ENCODE measurements around the gene IL18R1. TPM values are rescaled to one million over a fixed set of nuclear protein-coding genes. Genes with fewer than 3 reads are reported as not detected.

IL18R1 gene
- total RNA-seq, 1 experiment from 2014 or later, result 1.9 TPM

DNA sequence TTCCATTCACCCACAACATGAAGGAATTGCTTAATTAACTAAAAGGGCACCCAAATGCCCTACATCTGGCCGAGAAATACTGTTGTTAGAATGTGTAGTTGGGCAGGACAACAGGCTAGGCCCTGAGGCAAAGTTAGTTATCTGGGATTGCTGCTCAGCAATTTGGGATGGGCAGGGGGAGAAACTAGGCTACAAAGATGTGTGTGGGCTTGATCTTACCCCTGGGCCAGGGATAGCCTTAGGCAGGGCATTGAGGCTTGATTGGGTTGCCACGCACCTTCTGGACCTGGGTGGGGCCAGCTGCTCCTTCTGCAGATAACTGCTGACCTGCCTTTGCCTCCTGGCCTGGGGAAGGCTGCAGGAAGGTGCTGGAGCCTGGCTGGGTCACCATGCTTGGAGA, 76.8 kb downstream of the IL18R1 start:
- Histone ChIP-seq H2AFZ (no peak overlapping the region), H3F3A (ENCODE audit: insufficient read depth, low read depth) (no peaks in the 10 kb centered on the region), H4K20me1 (ENCODE audit: insufficient read depth) (no peaks in the 10 kb centered on the region), H3K27ac (no peak overlapping the region), H3K79me2 (ENCODE audit: low read depth) (no peaks in the 10 kb centered on the region), H3K9me3 (ENCODE audit: insufficient read depth, low read depth) (no peaks in the 10 kb centered on the region), H3K4me1 (replicated peaks; ENCODE audit: insufficient read depth) (no peaks in the 10 kb centered on the region), H3K4me3 (no peak overlapping the region), H3K27me3 (ENCODE audit: insufficient read depth, low read depth) (no peaks in the 10 kb centered on the region), H3K36me3 (ENCODE audit: low read depth) (no peaks in the 10 kb centered on the region), H3K9me2 (ENCODE audit: insufficient read depth) (no peaks in the 10 kb centered on the region), H3K4me2 (no peak overlapping the region)
- CTCF ChIA-PET, result no interaction called here
- POLR2A ChIA-PET (ENCODE audit: unreplicated experiment), result no interaction called here
- no TSS peak for BruUV-seq (replicated peaks)
- TF ChIP-seq CTCF (conservative IDR thresholded peaks at IDR 0.05), result no peak
- no peak for TF ChIP-seq EZH2 (IDR thresholded peaks at IDR 0.05; ENCODE audit: low read depth)
- no peak for DNase-seq
- intact Hi-C loops (cut with micrococcal nuclease; ENCODE audit: unreplicated experiment), result no loop called here

- ChIA-PET CTCF (no interaction called here), POLR2A (ENCODE audit: unreplicated experiment) (no interaction called here)
- intact Hi-C loops (cut with micrococcal nuclease; ENCODE audit: unreplicated experiment), result no loop called here
- TF ChIP-seq EZH2 (IDR thresholded peaks at IDR 0.05; ENCODE audit: low read depth) (no peak), CTCF (conservative IDR thresholded peaks at IDR 0.05) (no peak)
- H3K4me3 ChIP-seq, result no peak overlapping the region
- no peaks in the 10 kb centered on the region for H3F3A ChIP-seq (ENCODE audit: insufficient read depth, low read depth)
- H3K9me2 ChIP-seq (ENCODE audit: insufficient read depth), result no peaks in the 10 kb centered on the region
- no peak overlapping the region for H3K27ac ChIP-seq
- no peaks in the 10 kb centered on the region for H3K9me3 ChIP-seq (ENCODE audit: insufficient read depth, low read depth)
- no peak overlapping the region for H2AFZ ChIP-seq
- no peak for DNase-seq
- no peaks in the 10 kb centered on the region for H3K27me3 ChIP-seq (ENCODE audit: insufficient read depth, low read depth)
- no peaks in the 10 kb centered on the region for H3K79me2 ChIP-seq (ENCODE audit: low read depth)
- no peaks in the 10 kb centered on the region for H4K20me1 ChIP-seq (ENCODE audit: insufficient read depth)
- H3K36me3 ChIP-seq (ENCODE audit: low read depth), result no peaks in the 10 kb centered on the region
- H3K4me1 ChIP-seq (replicated peaks; ENCODE audit: insufficient read depth), result peaks cover under 1% of the 10 kb centered on the region; the same call in 1 of the 2 replicates
- BruUV-seq (replicated peaks), result no TSS peak
- no peak overlapping the region for H3K4me2 ChIP-seq
Measured at GRCh38 chr2:102433973-102434654, 78.5 kb downstream of the IL18R1 start.

- Histone ChIP-seq H3K27ac (no peak overlapping the region), H3K9me2 (ENCODE audit: insufficient read depth) (no peaks in the 10 kb centered on the region), H3K27me3 (ENCODE audit: insufficient read depth, low read depth) (no peaks in the 10 kb centered on the region), H4K20me1 (ENCODE audit: insufficient read depth) (no peaks in the 10 kb centered on the region), H3K9me3 (ENCODE audit: insufficient read depth, low read depth) (no peaks in the 10 kb centered on the region), H3K36me3 (ENCODE audit: low read depth) (no peaks in the 10 kb centered on the region), H3K79me2 (ENCODE audit: low read depth) (no peaks in the 10 kb centered on the region), H2AFZ (no peak overlapping the region), H3F3A (ENCODE audit: insufficient read depth, low read depth) (no peaks in the 10 kb centered on the region), H3K4me2 (no peak overlapping the region), H3K4me1 (replicated peaks; ENCODE audit: insufficient read depth) (peaks cover 8% of the 10 kb centered on the region; the same call in 1 of the 2 replicates), H3K4me3 (no peak overlapping the region)
- ChIA-PET CTCF (no interaction called here), POLR2A (ENCODE audit: unreplicated experiment) (no interaction called here)
- BruUV-seq (replicated peaks), result no TSS peak
- intact Hi-C loops (cut with micrococcal nuclease; ENCODE audit: unreplicated experiment), result no loop called here
- DNase-seq, result no peak
- no peak for TF ChIP-seq EZH2 (IDR thresholded peaks at IDR 0.05; ENCODE audit: low read depth)
- TF ChIP-seq CTCF (conservative IDR thresholded peaks at IDR 0.05), result no peak
Measured at GRCh38 chr2:102434655-102435381, 79.2 kb downstream of the IL18R1 start.

Measured in PC-9 (cell line).